Stimulated activated CD8-positive, alpha-beta memory T cell treated with anti-CD3 and anti-CD28 coated beads, Interleukin-4, amount 100 ng/mL, for 24 hours (primary cell): ENCODE data around the gene PIP4K2C.

ENCODE experiments used
- DNase-seq: peaks from one replicate; pipeline ENCODE4 v3.0.0-alpha.2; 2020; ENCODE audit warnings: low read depth

PIP4K2C gene

DNA sequence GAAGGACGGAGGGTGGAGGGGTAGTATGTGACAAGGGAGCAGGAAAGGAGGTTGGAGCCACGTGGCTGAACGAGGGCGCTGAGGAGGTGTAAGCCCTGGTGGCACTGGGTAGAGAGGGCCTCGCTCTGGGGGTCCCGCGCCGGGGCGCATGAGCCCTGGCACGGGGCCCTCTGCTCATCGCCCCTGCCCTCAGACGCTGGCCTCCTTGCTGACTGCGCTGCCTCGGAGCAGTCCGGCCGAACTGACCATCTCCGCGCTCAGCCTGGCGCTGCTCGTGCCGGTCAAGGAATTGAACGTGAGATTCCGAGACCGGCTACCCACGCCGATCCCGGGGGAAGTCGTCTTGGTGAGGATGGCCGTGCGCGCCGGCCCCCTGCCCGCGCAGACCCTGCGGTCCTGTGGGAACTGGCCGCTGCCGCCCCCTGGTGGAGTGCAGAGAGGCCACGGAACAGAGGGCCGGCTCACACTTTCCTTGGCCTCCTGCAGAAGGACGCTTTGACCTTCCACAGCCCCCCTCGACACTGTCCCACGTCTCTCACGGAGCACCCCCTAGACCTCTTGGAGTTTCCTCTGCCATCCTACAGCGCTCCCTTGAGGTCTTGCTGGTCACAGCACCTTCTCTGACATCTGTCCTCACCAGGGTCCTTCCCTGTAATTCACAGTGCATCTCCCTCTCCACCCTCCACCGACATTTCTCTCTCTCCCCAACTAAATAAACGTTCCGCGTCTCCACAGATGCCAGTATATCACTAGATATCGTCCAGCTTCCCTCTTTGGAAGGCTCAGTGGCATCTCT lies 30.7 kb downstream of the PIP4K2C start:
- DNase-seq, result peak; percentile 42

DNA sequence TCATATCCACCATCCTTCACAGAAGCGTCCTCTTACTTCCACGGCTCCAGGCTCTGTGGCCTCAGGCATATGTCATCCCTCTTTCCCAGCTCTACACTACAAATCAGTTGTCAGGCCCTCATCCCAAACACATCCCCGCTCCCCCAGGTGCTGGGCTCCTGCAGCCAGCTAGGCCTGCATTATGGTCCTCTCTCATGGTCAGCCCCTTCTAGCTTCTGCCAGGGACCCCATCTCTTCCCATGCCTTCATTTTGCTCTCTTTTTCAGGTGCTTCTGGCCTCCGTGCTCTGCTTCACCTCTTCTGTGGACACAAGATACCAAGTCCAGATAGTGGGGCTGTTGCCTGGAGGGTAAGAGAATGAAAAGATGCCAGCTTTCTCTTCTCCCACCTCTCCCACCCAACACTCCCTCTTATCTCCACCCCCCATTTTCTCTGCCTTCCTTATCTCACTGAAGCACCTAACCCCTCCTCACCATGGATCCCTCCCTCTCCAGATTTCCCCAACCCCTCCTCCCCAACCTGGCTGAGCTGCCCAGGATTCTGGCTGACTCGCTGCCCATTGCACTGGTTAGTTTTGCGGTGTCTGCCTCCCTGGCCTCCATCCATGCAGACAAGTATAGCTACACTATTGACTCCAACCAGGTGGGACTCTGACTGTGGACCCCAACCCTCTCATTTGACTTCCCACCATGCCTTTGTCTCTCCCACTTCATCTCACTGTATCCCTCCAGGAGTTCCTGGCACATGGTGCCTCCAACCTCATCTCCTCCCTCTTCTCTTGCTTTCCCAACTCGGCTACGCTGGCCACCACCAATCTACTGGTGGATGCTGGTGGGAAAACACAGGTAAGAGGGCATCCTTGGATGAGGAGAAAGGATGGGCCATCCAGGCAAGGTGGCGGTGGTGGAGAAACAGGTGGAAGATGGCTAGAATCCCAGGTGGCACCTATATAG lies 31.6 kb downstream of the PIP4K2C start:
- DNase-seq, result no peak

DNA sequence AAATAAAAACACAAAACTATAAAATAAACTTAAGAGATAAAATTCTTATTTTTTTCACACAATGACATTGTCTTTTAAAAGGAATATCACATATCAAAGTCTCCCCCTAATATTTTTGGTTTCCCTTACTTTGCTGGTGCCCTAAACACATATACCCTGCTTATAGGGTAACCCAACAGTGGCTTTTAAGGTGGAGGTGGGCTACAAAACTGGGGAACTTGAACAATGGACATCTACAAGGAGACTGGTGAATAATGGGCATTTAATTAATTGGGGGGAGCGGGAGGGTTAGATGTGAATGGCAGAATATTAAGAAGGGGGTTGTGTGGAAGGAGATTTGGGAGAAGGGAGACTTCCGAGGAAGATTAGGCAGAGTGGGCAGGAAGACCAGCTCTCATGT lies 32.4 kb downstream of the PIP4K2C start:
- DNase-seq, result no peak

DNA sequence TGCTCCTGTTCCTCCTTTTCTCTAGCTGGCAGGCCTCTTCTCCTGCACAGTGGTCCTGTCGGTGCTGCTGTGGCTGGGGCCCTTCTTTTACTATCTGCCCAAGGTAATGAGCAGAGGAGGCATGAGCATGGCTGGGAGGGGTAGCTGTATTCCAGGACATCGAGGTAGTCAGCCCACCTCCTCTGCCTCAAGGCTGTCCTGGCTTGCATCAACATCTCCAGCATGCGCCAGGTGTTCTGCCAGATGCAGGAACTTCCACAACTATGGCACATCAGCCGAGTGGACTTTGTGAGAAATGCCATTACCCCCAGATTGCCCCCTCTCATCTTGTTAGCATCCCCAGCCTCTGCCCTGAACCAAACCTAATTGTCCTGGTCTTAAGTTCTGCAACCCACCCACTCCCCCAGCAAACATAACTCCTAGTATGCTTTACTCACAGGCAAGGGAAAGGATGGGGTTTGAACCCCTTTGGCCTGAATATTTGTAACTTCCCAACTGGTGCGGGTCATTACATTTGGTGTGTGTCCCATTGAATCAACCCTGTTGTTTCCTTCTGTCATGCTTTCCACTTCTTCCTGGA lies 32.9 kb downstream of the PIP4K2C start:
- no peak for DNase-seq

DNA sequence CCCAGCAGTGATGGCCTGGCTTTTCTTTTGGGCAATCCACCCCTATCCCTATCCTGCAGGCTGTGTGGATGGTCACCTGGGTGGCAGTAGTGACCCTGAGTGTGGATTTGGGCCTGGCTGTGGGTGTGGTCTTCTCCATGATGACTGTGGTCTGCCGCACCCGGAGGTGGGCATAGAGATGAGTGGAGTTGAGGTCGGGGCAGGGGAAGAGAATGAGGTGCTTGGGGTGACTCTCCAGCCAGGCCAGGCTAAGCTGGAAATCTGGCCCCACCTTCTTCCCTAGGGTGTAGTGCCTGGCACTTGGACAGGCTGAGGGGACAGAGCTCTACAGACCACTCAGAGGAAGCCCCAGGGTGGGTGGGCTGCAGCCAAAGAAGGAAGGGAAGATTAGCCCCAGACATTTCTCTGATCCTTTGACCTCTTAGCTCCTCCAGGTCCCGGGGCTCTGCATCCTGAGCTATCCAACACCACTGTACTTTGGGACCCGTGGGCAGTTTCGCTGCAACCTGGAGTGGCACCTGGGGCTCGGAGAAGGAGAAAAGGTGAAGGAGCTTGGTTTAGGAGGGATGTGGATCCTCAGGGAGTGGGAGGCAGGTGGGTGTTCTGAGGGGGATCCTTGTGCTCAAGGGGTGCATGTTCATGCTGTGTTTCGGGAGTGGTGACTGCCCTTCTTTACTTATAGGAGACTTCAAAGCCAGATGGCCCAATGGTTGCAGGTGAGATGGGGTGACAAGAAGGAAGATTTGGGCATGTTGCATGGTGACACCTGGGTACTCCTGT lies 33.6 kb downstream of the PIP4K2C start:
- no peak for DNase-seq

DNA sequence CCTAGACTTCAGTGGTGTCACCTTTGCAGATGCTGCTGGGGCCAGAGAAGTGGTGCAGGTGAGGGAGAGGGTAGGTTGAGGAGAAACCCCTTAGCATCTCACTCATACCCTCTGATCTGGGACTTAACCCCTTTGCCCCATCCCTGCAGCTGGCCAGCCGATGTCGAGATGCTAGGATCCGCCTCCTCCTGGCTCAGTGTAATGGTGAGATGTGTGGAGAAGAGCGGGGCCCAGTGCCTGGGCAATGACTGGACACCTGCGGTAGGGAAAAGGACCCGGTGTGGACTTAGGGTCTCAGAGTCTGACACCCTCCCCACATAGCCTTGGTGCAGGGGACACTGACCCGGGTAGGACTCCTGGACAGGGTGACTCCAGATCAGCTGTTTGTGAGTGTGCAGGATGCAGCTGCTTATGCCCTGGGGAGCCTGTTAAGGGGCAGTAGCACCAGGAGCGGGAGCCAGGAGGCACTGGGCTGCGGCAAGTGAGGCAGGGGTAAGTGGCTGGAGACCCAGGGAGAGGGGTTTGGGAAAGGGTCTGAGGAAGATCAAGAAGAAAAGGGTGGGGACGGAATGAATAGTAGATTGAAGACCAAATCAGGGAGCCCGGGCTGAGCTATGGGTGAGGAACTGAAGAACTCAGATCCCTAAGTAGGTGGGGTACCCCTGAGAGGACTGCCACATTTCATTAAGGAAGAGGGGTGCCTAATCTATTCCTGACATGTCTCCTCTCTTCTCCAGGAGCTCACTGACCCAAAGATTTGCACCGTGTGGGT lies 34.5 kb downstream of the PIP4K2C start:
- no peak for DNase-seq

DNA sequence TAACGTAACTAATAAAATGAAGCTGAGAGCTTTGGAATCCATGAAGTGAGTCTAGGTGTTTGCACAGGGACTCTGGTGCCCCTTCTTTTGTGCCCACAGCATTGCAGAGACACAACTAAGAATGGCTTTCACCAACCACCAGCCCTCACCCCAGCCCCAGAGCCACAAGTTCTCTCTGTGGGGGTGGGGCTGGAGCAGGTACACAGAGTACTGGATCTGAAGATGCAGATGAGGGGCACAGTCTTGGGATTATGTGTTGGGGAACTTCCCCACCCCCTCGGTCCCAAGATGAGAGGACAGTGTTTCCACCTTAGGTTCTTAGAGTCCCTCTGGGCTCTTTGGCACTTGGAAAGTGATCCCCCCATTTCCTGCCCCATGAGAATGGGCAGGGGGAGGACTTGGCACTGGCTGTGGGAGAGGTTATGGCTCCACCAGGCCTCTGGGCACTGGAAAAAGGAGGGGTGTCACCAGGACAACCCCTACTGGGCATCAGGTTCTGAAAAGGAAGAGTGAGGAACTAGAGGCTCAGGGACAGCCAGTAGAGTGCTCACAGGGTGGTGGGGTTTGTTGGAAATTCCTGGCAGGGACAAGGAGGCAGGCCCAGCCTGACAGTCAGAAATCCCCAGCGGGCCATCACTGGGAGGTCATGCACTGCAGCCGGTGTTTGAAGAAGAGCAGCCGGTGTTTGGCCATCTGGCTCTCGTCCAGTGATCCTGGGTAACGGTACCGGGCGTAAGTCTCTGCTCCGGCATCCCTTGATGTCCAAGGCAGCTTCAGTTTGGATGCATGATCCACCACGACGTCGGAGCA lies 35.3 kb downstream of the PIP4K2C start:
- DNase-seq, result no peak

DNA sequence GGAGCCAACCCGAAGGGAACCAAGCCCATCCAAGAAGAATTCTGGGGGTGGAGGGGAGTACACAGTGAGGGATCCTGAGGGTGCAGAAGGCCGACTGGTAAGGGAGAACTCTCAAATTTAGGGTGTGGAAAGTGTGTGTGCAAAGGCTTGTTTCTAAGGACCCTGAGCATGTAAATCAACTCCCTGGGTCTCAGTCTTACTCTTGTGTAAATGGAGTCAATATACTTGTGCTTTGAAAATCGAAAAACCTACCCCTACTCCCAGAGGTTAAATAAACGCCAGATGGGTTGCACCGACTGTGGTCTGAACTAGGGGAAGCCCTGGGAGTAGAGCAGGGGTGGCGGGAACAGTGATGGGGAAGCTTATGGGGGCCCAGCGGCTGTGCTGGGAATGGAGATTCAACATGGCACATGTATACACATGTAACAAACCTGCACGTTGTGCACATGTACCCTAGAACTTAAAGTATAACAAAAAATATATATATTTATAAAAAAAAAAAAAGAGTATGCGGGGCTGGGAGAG lies 36.0 kb downstream of the PIP4K2C start:
- no peak for DNase-seq

DNA sequence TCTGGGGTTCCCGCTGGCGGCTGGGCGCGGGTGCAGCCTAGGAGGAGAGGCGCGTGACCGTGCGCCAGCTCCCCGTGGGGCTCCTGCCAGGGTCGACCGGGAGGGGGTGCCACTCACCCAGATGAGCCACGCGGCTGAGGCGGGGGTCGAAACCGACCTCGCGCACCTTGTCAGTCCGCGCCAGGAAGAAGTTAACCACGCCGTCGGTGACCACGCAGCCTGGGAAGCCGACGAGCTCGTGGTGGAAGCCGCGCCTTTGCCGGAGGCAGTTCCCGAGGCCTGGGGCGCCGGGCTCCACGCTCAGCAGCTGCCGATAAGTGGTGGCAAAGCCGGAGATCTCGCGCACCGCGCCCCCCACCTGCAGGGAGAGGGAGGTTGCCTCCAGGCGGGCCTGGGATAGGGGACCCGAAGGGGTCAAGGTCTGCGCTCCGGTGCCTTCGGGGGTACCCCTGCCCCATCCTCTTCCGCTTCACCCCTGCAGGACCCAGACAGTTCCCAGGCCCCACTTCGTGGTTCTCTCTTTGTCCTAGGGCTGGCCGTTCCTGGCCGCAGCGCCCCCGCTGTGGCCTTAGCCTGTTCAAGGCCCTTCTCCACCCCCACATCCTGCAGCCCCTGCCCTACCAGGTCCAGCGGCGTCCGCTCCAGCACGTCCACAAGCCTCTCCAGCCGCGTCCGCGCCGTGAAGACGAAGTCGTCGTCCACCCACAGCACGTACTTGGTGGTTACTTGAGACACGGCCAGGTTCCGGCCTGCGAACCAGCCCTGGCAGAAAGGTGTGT lies 36.7 kb downstream of the PIP4K2C start:
- DNase-seq, result no peak

DNA sequence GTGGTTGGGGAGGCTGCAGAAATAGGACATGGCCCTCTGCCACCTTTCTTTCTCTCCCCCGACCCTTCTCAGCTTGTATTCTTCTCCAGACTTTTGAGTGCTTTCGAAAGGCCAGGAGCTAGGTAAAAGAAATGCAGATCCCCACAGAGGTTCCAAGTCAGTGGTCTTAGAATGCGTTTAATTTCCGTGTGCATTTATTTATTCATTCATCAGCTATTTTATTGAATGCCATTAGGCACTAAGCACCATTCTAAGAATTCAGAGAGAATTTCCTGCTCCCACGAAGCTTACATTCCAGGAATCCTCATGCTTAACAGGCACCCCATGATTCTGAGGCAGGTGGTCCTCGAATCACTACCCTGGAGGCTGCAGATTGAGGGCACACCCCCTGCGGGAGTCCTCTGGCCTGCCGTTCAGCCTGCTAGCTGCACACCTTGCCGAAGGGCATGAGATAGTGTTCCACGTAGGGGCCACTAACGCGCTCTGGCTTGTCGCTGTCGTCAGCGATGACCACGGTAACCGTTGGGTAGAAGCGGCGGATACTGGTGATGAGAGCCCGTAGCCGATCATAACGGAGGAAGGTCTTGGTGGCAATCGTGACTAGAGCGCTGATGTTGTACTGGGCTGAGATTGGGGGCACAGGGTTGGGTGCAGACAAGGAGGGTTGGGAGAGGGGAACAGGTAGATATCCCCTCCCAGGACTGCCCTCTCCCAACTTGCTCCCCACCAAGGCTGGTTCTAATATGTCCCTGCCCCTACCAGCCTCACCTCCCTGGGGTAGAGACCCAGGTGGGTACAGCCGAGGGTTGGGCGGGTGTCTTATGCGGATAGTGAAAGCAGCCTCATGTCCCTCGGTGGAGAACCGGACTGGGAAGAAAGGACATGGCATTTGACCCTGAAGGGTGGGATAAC lies 37.5 kb downstream of the PIP4K2C start:
- DNase-seq, result no peak

DNA sequence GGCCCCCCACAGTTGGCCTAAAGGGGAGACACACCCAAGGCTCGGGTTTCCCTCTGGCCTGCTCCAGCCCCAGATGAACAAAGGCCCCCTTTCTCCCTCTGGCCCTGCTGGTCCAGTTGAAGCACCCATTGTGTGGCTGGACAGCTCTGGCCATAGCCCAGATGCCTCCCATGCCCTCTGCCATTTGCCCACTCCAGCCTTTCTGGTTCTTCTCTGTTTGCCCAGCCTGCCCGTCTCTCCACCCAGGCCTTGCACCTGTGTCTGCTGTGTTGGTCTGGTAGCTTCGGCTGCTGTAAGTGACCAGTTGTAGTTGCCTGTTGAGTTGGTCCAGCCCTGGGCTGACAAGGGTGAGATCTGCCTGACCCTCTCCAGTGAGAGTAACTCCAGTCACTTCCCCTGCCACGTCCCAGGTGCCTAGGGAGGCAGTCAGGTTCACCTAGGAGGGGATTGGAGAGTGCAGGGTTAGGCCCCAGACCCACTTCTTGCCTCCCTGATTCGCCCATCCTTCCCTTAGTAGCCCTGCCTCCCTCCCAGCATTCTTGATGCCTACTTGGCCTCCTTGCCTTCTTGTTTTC lies 39.0 kb downstream of the PIP4K2C start:
- no peak for DNase-seq

DNA sequence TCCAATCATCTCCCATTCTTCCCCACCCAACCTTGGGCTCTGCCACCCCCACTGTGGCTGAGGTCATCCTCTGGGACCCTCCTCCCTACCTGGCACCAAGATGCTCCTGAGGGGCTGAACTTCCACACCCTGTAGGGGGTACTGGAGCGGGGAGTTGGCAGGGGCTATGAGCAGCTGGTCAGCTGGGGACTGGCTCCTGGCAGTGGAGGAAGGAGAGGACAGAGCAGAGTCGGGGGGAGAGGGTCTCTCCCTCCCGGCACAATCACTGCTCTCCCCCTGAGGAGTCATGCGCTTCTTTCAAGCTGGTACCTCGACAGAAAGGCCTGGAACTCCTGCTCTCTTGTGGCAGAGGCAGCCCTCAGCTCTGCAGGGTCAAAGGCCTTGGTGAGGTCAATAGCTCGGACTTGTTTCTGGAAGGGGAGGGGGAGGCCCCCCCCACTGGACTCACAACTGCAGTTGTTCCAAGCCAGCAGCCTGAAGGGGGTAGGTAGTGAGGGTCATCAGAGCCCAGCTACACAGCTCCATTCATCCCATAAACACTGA lies 40.0 kb downstream of the PIP4K2C start:
- no peak for DNase-seq

DNA sequence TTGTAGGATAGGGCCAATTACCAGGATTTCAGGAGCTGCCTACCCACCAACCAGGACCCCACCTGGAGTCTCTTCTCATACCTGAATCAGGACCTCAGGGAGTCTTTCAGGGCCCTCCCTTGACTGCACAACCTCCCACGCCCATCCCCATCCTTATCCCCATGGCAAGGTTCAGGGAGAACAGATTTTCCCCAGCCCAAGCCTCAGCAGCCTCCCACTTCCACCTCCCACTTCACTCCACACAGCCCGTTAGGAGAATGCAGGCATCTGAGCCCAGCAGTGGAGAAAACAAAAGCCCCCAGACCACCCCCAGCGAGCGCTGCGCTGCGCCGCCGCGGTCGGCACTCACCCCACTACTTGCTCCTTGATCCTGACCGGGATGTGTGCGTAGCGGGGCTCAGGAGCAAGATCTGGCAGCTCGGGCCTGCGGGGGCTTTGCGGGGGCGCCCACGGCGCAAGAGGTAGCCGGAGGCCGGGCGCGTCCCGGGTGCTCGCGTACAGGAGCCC lies 40.6 kb downstream of the PIP4K2C start:
- DNase-seq, result no peak

DNA sequence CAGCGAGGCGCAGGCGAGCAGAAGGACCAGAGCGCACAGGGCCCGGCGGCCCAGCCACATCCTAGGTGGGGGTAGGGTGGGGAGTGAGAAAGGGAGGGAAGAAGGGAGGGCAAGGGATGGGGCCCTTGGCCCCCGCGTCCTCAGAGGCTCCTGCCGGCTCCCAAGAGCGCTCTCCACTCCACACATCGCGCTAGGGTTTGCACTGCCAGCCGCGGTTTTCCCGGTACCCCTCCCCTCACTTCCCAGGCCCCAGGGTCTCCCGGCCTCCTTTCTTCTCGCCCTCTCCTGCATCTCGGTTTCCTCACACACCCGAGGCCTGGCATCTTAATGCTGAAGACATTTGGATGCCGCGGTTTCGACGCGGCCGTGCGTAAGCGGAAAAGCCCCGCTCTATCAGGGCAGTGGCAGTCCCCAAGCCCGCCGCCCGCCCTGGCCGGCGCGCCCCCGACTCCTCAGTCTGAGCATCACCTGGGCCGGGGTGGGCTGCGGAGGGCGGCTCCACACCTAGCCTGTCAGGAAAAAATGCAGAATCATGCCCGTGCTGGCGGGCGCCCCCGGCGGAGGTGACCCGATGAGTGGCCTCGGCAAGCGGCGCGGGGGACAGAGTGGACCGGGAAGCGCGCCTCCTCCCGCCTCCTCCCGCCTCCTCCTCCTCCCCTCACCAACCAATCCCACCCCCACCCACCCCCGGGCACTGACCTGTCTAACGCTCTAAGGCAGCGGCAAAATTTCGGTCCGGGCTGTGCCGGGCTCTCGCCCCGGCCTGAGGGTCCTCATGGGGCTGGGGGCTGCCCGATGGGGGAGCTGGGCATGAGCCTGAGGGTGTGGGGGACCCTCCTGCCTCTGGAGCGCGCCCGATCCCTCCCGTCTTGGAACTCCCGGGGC lies 41.3 kb downstream of the PIP4K2C start:
- no peak for DNase-seq

DNA sequence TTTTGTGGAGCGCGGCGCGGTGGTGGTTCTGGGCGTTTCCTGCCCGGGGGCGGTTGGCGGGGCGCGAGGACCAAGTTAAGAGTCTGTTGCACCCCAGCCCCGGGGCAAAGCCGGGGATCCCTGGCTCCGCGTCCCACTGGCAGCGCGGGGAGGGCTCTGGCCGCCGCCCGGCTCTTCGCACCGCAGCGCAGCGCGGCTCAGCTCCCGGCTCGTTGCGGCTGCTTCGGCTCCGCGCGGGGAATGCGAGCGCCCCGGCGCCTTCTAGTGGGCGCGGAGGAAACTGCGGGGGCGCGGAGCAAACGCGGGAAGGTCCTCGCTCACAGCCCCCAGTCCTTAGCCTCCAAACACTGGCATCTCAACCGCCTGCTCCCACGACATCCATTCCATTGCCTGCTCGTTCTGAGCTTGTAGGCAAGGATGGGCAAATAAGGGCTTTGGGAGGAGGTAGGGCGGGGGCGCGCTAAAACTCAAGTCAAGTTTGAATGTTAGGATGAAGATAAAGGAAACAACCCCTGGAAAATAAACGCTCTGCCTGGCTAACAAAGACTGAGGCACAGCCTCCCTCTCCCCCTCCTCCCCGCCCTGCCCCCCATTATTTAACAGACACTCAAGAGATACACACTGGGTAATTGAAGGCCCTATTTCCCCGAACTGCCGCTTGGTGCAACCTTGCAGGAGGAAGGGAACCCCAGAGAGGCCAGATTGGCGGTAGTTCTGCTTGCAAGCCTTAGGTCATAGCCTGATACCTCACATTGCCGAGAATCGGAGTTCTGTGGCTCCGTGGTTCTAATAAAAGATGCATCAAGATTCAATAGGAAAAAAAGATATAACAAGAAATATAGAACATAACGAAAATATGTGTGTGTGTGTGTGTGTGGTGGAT lies 42.2 kb downstream of the PIP4K2C start, which contains the start of gene B4GALNT1:
Gene B4GALNT1 (minus strand): TSS at position 244 of the 883 bp plus-strand sequence. CDS start 1,069 bp downstream, outside the sequence.
- DNase-seq, result peak; percentile 50
